NCI-H69 (cell line): ENCODE measurements around the gene LRTM2.

Experiments
- DNase-seq: peaks from one replicate; lab custom pipeline; 2025; lab: John Stamatoyannopoulos, UW

Gene LRTM2

DNA sequence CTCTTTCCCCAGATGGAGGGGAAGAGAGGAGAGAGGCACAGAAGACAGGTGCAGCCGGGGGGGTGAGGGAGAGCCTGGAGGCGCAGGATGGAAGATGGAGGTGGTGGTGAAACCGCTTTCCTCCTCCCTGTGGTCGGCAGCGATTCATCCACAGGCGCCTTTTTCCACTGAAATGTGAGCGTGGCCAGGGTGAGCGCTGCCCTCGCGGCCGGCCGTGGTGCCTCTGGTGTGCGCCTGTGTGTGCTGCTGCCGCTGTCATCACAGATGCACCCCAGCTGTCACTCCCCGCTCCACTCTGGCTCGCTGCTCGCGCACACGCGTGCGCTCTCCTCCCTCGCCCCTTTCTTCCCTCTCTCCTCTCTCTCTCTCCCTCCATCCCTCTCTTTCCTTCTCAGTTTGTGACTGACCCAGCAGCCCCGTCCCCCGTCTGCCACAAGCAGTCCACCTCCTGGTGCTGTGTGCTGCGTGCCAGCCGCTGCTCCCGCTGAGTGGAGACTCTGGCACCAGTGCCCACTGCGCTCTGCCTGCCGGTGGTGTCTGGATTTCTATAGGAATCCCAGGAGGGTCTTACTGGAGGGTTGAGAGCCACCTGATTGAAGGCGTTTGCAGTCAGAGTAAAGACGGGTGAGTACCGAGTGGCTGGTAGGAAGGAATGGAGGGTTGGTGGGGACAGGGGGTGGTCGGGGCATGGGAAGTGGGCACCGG, at the start of gene LRTM2:
Gene LRTM2 (plus strand): TSS at position 375 of the 705 bp plus-strand sequence. CDS start 7,584 bp downstream, outside the sequence.
- DNase-seq: peak; percentile 60

DNA sequence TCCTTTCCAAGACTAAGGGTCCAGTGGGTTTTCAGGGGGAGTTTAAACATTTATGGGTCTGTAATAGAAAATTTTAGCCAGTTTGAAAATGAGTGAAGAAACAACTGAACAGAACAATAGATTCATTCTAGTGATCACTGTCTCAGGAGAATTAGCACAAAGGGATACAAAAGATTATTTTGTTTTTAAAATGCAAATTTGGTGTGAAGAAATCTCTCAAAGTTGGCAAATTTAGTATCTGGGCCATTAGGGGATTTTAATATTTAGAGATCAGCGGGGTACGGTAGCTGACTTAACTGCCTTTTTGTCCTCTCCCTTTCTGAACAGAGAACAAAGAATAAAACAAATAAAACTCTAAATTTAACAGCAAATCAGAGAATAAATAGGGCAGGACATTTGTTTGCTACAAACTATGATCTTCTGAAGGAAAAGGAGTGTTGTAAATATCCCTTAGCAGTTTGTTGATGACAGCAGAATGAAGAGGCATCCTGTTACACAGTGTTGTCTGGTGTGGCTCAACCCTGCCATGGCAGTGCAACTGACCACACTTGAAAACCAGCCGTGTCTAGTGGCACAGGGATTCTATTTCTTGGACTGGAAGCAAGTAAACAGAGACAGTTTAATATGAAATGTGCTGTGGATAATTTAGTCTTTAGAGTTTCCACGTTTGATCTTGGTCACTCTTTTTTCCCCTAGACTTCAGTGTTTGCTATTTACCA, 46.3 kb upstream of the LRTM2 start:
- DNase-seq: no peak

GRCh38 chr12:1776170-1776921, 44.0 kb upstream of the LRTM2 start:
- DNase-seq: peak; percentile 75

DNA sequence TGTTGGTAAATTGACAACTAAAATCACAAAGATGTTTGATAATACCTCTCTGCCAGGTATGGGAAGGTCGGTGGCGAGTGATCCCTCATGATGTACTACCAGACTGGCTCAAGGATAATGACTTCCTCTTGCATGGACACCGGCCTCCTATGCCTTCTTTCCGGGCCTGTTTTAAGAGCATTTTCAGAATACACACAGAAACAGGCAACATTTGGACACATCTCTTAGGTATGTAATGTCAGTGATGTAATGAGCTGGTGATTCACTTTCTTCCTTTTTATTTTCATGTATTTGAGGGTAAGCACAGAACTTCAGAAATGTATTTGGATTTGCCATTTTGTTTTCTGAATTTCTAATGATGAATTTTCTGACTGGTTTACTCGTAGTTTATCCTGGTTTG, 42.6 kb upstream of the LRTM2 start:
- DNase-seq: no peak

DNA sequence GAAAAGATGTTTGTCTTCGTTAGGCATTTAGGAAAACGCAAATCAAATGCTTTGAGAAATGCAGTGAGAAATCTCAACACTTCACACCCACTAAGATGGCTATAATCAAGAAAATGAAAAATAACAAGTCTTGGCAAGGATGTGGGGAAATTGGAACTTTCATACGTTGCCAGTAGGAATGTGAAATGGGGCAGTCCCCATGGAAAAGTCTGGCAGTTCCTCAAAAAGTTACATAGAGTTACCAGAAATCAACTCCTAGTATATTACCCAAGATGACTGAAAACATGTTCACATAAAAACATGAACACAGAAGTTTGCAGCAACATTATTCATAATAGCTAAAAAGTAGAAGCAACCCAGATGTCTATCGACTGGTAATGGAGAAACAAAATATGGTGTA, 41.5 kb upstream of the LRTM2 start:
- DNase-seq: no peak

DNA sequence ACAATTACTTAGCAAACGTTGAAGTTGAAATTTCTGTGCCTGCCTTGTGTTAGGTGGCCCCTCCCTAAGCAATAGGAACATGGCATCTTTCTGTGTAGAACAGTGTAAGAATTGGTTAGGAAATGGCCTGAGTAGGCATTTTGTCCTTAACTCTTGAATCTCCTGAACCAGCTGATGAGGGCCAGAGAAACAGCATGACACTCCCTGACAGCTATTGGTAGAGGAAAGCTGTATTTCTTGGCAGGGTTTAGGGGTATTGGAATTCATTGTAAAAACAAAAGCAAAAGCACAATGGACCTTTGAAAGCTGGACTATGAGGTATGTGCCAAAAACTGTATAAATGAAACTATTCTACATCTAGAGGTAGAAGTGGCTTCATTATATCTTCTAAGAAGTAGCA, 40.6 kb upstream of the LRTM2 start:
- DNase-seq: no peak

DNA sequence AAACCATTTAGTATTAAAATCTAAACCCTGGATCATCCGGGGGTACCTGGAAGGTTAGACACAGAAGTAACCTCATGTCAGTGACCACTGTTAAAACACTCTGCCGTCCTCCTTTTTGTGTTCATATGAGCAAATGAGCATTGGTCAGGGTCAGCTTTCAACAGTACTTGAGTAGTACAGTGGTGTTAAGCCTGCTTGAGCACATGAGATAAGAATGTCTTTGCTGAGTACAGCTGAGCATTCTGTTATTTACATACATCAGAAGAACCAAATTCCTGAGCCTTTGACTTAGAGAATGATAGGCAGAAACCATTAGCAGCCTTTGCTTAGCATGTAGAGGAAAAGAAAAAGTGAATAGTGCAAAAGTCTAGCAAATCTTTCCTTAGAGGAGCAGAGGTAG, 38.6 kb upstream of the LRTM2 start:
- no peak for DNase-seq

DNA sequence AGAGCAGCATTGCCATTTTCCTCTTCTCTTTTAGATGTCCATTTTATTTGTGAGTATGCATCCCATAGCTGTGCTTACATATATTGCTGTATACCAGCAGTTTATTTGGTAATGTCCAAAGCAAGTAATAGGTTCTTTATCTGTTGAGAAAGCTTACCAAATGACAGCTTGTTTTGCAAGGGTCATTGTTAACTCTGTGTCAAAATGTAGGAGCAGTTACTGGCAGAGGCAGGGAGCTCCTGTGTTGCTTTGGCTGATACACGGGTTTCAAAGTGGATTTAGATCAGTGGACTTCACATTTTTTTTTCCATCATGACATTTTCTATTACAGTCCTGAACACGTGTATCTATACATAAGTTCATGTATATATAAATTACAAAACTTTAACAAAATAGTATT, 38.1 kb upstream of the LRTM2 start:
- DNase-seq: no peak

DNA sequence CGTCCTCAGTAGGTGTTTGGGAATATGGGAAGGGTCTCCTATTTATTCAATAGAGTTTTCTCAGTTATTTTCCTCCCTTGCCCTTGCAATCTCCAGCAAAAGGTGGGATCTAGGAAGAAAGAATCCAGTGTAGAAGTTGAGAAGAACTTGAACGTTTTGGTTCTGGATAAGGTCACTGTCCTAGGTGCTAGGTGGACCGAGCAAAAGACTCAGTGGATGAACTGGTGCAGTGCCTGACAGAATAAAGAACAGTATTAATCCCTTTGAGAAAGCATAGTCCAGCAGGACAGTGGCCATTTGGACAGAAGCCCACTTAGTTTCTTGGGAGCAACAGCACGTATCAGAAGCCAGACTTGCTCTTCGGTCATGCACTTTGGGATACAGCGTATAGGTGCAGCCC, 32.7 kb upstream of the LRTM2 start:
- DNase-seq: no peak

GRCh38 chr12:1790444-1790843, 29.9 kb upstream of the LRTM2 start:
- DNase-seq: no peak

GRCh38 chr12:1791104-1791841, 29.1 kb upstream of the LRTM2 start:
- peak; percentile 82 for DNase-seq

GRCh38 chr12:1792406-1792805, 28.0 kb upstream of the LRTM2 start:
- no peak for DNase-seq

DNA sequence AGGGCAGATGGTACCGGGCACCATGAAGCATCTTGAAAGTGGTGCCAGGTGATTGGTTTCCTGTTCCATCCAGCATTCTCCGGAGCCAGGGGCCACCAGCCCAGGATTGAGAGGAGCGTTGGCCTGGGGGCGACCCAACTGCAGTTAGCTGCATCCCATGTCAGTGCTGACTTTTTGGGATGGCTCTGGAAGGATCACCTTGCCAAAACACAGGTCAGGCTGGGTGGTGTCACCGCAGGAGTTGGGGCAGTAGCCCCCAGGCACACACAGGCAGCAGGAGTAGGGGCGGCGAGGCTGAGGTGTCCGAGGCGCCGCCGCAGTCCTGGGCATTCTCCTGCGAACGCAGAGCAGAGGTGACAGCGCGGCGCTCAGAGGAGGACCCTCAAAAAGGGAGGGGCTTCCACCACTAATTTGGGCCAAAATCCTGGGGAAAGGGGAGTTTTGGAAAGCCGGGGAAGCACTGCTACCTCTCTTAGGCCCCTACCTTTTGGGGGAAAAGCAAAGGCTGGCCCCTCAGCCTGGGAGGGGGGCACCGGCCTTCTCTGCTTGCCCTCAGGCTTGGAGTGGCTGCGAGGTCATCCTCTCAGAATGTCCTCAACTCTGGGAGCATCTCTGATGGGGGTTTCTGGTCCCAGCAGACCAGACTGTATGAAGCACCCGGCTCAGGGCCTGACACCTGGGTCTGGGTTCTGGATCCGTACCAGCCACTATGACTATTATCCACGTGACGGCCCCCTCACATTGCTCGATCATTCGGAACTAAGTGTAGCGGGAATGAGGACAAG, 26.7 kb upstream of the LRTM2 start:
- no peak for DNase-seq

GRCh38 chr12:1794440-1795090, 25.8 kb upstream of the LRTM2 start:
- no peak for DNase-seq

GRCh38 chr12:1795221-1795784, 25.1 kb upstream of the LRTM2 start:
- peak; percentile 36 for DNase-seq

GRCh38 chr12:1795785-1796514, 24.4 kb upstream of the LRTM2 start:
- peak; percentile 93 for DNase-seq

GRCh38 chr12:1796515-1797010, 23.8 kb upstream of the LRTM2 start:
- peak; percentile 44 for DNase-seq

DNA sequence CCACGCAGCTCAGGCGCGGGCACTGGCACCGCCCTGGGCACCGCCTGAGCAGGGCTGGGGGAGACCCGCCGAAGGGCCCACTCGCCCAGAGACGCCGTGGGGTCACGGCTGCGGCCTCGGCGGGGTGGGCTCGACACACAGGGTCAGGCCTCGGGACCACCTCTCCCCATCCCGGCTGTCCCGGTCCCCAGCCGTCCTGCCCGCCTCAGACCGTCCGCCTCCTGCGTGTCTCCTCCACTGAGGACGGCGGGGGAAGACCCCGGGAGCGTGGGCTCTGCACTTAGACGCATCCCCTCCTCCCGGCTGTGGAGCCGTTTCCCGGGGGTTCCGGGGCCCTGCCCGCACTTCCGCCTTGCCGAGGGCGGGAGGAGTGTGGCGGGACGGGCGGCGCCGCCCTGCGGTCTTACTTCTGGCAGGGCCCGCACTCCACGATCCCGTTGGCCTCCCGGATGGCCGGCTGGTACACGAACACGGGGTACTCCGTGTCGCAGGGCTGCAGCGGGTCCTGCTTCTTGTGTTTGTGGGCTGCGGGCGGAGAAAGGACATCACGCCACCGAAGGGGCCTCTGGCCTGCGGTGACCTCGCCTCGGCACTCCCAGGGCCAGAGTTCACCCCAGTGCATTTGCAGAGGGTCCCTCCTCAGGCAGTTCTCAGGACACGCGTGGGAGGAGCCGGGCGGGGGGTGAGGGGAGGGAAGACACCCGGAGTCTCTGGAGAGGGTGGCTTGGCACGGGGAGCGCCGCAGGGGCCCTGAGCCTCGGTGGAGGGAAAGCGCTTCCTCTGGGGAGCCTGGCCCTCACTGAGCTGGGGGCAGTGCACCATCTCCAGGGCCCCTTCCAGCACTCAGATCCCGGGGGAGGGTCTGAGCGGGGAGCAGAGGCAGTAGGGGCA, 23.1 kb upstream of the LRTM2 start:
- no peak for DNase-seq
